Stimulated activated CD4-positive, alpha-beta T cell treated with anti-CD3 and anti-CD28 coated beads, Interleukin-12 subunit alpha, Interleukin-12 subunit beta, amount 100 ng/mL, for 24 hours (primary cell): ENCODE data around the gene ACTN4.
"Not testable (repeated sequence)": the region's sequence is repeated elsewhere in the genome, so short reads cannot be mapped to it uniquely, and the experiment has no call there.

Experiments
- DNase-seq, 2 experiments: peaks; one replicate each; pipeline ENCODE4 v3.0.0-alpha.2; 2020; ENCODE audit warnings: low read depth in 2 of 2

The ACTN4 gene

DNA sequence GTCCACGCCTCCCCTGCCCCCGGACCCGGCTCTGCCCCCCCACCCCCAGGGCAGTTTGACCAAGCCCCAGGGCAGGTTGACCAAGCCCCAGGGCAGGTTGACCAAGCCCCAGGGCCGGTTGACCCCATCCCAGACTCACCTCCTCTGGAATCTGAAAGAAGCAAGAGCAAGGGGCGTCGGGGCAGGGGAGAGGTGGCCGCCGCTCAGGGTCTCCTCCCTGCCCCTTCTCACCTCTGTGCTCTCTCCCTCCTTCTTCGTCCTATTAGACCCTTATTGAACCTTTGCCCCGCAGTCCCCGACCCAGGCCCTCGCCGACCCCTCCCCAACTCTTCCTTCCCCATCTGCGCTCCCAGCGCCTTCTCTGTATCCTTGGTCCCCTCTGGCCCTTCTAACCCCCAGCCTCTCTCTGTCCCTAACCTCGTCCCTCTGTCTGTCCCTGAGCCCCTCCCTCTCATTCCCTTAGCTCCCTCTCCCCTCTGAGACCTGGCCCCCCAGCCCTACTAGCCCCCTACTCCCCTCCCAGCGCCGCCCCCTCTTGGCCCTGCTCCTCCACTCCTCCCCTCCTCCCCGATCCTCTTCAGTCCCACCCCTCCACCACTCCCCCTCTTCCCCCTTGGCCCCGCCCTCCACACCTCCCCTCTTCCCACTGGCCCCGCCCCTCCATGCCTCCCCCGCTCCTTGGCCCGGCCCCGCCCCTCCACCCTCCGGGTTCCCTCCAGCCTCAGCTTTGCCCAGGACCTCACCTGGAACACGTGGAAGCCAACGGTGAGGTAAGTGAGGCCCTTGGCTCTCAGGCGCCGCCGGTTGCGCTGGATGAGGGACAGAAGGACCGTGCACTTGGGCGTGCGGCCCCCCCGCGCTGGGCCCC, 89.2 kb downstream of the ACTN4 start:
- DNase-seq, result peak; percentile 40 to 58

DNA sequence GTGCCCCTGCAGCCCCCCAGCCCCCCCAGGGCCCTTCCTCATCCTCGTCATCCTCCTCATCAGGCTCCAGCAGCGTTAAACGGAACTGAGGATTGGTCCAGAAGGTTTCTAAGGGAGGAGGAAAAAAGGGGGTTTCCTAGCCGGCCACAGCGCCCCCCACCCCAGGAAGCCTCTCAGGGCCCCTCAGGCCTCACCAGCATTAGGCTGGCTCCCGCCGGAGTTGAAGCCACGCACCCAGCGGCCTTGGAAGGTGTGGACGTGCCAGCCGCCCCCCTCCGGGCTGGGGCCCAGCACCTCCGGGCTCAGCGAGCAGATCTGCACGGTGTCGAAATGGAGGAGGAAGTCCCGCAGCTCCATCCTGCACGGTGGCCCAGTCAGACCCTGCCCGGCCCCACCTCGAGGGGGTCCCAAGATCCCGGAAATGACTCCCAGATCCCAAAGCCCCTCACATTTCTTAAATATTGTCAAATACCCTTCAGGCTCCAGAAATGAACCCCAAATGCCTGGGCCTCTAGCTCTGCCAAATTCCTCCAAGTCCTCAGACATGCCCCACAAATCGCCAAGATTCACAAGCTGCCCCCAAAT, 89.9 kb downstream of the ACTN4 start:
- no peak for DNase-seq

DNA sequence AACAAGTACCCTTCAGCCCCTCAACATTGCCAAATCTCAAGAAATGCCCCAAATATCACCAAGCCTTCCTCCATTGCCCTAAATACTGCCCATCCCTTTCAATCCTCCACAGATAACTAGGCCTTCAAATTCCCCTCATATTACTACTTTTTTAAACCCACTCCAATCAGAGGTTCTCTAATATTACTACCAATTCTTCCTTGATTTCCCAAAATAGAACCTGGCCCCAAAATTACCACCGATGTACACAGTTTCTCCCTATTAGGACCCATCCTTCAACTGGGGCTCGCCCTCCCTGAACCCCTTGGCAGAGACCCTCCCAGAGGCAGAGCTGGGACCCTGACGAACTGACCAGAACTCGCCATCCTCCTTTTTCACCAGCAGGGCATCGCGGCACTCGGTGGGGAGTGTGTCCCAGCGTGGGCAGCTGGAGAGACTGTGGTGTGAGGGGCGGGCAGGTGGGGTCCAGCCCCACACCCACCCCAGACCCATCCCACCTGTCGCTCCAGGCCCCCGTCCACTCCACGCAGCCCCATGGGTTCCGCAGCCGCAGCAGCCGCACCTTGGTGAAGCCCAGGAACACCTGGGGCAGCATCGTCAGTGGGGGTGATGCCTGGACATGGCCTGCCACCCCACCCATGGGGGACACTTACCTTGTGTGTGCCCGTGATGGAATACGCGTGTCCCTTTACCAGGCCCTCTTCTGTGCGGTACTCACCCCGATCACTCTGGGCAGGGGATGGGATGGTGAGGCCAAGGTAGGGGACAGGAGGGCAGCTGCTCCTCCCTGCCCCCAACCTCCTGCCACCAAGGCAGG, 90.7 kb downstream of the ACTN4 start:
- DNase-seq, result no peak

DNA sequence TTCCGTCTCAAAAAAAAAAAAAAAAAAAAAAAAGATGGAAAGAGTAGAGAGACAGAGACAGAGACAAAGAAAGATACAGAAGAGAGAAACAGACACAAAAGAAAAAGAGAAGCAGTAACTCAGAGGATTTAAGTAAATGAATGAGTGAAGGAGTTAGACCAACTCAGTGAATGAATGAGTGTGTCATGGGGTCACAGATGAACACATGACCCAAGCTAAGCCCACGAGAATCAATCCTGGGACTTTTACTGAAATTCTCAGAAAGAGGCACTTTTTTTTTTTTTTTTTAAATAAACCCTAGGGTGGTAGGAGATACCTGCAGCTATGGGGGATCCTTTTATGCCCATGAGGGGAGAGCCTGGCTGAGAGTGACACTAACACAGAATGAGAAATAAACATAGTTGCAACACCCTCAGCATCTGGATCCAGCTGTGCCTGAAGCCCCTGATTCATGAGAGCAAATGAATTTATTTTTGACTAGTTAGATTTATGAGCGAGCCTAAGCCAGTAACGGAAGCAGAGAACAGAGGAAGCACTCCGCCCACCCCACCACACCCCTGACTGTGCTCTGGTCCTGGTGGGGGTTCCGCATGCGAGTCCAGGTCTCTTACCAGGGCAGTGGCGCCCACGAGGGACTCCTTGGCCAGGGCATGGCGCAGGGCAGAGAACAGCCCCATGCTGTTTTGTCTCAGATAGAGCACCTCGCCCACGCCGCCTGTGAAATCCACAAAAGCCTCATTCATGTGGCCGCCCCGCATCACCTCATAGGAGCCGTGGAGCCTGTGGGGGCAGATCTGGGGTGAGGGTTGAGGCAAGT, 92.2 kb downstream of the ACTN4 start:
- no peak for DNase-seq

DNA sequence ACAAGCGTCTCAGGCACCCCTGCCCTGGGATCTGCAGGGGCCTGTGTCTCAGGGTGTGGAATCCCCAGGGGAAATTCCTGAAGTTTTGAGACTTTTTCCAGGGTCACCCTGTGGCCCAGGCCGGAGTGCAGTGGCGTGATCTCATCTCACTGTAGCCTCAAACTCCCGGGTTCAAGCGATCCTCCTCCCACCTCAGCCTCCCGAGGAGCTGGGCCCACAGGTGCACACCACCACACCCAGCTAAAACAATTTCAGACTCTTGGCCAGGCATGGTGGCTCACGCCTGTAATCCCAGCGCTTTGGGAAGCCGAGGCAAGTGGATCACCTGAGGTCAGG, 92.8 kb downstream of the ACTN4 start:
- no peak for DNase-seq

DNA sequence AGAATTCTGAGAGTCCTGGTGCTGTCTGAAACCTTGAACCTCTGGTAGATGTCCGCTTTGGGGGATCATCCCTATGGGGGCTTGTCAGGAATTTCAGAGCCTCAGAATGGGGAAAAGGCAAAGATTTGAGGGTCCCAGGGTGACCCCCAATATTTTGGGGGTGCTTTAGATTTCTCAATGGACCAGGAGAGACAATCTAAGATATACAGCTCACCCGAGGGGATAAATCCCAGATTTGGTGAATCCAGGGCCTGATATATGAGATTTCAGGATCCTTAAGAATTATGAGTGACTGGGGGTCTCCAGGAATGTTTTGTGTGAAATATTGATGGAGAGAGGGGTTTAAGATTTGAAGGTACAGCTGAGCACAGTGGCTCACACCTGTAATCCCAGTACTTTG, 93.5 kb downstream of the ACTN4 start:
- no peak for DNase-seq

DNA sequence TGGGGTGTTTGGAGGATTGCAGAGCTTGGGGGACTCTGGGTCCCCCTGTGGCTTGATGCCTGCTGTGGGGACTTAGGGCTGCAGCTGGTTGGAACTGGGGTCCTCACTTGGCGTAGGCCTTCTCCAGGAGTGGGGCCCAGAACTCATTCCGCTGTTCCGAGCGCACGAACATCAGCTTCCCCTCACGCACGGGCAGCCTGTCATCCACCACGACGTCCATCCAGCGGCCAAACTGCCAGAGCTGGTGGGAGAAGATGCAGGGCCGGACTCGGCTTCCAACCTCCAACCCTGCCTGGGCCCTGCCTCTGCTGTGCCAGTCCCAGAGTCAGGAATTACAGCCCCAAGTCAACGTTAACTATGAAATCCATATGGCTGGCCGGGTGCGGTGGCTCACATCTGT, 94.2 kb downstream of the ACTN4 start:
- no peak for DNase-seq

DNA sequence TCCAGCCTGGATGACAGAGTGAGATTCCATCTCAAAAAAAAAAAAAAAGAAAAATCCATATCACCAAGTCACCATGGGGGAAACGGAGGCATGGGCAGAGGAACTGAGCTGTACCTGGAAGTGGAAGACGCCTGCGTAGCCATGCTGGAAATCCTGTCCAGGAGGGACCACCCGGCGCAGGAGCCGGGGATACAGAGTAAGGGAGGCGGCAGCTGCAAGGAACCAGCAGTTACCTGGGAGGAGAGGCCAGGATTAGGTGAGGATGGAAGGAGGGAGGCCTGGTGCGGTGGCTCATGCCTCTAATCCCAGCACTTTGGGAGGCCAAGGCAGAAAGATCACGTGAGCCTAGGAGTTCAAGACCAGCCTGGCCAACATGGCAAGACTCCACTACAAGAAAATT, 94.8 kb downstream of the ACTN4 start:
- DNase-seq, result no peak

DNA sequence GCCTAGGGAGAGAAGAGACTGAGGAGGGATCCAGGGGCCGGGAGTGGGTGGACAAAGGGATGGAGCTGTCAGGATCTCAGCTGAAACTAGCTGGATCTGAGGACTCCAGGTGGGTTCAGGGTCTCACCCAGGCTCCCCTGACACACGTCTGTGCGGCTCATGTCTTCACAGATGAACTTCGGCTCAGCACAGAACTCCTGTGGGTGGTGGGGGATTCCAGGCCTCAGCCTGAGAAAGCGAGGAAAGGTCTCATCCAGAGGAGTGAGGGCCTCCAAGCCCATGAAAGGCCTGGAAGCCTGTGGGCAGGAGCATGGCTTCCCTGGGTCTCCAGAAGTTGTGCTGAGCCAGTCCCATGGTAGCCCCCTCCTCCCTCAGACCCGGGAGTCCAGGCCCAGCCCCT, 95.5 kb downstream of the ACTN4 start:
- DNase-seq, result no peak

DNA sequence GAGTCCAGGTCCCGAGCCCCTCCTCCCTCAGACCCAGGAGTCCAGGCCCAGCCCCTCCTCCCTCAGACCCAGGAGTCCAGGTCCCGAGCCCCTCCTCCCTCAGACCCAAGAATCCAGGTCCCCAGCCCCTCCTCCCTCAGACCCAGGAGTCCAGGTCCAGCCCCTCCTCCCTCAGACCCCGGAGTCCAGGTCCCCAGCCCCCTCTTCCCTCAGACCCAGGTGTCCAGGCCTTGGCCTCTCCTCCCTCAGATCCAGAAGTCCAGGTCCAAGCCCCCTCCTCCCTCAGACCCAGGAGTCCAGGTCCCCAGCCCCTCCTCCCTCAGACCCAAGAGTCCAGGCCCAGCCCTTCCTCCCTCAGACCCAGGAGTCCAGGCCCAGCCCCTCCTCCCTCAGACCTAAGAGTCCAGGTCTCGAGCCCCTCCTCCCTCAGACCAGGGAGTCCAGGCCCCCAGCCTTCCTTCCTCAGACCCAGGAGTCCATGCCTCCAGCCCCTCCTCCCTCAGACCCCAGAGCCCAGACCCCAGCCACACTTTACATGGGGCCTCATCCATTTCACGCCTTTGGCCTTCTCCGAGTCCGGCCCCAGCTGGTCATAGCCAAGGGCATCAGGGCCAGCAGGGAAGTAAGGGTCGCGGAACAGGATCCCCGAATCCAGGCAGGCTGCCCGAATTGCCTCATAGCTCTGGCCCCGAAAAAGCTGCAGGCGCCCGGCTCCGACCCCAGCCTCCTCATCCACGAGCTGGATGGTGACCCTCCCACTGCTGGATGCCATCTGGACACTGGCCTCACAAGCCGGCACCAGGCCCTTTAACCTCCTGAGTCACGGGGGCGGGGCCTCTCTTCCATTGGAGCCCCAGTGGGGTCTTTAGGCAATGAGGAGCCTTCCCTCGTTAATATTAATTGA, 96.2 kb downstream of the ACTN4 start:
- DNase-seq, result no peak

DNA sequence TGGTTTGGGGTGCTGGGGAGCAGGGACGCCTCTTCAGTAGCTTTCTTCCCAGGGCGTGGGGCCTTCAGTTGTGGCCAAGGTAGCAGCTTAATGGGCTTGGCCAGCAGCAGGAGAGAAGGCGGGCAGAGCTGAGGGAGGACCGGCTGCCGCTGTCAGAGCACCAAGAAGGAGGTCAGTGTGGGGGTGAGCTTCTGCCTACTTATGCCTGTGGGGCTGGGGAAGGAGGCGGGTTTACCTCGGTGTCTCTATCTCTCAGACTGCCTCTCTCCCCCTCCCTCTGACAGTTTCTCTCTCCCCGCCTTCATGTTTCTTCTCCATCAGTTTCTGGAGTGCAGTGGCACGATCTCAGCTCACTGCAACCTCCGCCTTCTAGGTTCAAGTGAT, 96.8 kb downstream of the ACTN4 start, which contains the start of gene CAPN12:
Gene CAPN12 (minus strand): TSS at position 177 of the 384 bp plus-strand sequence. CDS start 309 bp downstream, outside the sequence.
- no peak for DNase-seq

DNA sequence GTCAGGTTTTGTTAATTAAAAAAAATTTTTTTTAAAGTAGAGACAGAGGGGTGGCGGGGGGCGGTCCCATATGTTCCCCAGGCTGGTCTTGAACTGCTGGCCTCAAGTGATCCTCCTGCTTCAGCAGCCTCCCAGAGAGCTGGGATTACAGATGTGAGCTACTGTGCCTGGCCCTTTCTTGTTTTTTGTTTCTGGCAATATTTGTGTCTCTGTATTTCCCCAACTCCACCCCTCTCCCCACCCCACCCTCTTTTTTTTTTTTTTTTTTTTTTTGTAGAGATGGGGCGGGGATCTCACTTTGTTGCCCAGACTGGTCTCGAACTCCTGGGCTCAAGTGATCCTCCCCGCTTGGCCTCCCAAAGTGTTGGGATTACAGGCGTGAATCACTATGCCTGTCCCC, 97.4 kb downstream of the ACTN4 start:
- DNase-seq, result no peak

DNA sequence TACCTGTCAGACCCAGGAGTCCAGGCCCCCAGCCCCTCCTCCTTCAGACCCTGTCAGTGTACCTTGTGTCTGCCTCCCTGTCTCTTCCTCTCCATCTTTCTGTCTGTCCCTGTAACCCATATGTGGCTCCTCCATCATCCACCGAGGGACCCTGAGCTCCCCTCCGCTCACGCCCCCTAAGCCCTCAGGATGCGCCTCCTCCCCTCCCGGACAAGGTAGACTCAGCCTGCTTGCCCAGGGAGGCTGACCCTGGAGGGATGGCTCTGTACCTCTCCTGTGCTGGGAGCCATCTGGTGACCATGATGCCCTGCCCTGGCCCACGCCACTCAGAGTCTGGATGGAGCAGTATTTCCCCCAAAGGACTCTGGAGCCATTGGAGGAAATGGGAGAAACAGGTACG, 97.9 kb downstream of the ACTN4 start:
- no peak for DNase-seq

DNA sequence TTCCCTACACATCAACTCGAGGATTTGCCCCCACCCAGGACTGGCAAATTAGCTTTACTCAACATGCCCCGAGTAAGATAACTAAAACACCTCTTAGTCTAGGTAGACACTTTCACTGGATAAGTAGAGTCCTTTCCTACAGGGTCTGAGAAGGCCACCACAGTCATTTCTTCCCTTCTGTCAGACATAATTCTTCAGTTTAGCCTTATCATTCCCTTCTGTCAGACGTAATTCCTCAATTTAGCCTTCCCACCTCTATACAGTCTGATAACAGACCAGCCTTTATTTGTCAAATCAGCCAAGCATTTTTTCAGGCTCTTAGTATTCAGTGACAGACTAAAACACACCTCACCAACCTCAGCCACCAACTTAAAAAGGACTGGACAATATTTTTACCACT, 106.3 kb downstream of the ACTN4 start:
- not testable (repeated sequence) for DNase-seq

DNA sequence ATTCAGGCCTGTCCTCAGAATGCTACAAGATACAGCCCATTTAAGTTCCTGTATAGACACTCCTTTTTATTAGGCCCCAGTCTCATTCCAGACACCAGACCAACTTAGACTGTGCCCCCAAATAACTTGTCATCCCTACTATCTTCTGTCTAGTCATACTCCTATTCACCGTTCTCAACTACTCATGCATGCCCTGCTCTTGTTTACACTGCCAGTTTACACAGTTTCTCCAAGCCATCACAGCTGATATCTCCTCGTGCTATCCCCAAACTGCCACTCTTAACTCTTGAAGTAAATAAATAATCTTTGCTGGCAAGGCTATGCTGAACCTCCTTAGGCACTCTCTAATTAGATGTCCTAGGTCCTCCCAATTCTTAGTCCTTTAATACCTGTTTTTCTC, 106.7 kb downstream of the ACTN4 start:
- DNase-seq, result not testable (repeated sequence)

DNA sequence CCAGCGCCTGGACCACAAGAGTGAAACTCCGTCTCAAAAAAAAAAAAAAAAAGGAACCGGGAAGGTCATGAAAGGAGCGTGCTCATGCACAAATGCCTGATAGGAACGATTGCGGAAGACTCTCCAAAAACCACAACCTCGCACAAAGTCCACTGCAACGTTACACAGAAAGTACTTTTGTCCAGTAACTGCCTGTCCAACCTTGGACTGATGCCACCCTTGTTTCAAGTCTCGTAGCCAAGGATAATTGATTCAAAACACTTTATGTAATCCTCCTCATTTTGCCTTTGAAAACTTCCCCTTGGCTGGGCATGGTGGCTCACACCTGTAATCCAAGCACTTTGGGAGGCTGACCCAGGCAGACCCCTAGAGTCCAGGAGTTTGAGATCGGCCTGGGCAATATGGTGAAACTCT, 112.1 kb downstream of the ACTN4 start:
- DNase-seq, result no peak

DNA sequence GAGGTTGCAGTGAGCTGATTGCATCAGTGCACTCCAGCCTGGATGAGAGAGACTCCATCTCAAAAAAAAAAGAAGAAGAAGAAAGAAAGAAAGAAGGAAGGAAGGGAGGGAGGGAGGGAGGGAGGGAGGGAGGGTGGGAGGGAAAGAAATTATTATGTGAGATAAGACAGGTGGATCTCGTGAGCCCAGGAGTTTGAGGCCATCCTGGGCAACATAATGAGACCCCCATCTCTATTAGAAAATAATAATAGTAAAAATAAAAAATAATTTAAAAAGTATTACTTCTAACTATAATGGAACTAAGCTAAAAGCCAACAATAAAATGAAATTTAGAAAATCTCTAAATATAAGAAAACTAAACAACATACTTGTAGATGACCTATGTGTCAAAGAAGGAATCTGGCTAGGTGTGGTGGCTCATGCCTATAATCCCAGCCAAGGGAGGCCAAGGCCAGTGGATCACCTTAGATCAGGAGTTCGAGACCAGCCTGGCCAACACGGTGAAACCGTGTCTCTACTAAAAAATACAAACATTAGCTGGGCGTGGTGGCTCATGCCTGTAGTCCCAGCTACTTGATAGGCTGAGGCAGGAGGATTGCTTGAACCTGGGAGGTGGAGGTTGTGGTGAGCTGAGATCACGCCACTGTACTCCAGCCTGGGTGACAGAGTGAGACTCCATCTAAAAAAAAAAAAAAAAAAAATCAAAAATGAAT, 113.5 kb downstream of the ACTN4 start:
- not testable (repeated sequence) for DNase-seq

DNA sequence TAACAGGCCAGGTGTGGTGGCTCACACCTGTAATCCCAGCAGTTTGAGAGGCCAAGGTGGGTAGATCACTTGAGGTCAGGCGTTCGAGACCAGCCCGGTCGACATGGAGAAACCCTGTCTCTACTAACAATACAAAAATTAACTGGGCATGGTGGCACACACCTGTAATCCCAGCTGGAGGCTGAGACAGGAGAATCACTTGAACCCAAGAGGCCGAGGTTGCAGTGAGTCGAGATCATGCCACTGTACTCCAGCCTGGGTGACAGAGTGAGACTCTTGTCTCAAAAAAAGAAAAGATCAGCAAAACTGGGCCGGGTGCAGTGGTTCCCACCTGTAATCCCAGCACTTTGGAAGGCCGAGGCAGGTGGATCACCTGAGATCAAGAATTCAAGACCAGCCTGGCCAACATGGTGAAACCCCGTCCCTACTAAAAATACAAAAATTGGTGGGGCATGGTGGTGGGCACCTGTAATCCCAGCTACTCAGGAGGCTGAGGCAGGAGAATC, 114.5 kb downstream of the ACTN4 start:
- DNase-seq, result not testable (repeated sequence)

DNA sequence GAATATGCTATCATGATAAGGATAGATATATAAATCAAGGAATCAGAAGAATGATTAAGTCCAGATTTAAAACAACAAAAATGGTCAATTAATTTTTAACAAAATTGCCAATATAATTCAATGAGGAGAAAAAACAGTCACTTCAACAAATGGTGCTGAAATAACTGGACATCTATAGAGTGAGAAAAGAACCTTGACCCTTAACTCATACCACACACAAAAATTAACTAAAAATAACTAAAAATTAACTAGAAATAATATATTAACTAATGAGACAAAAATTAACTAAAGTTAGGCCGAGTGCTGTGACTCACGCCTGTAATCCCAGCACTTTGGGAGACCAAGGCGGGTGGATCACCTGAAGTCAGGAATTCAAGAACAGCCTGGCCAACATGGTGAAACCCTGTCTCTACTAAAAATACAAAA, 116.4 kb downstream of the ACTN4 start:
- no peak for DNase-seq

DNA sequence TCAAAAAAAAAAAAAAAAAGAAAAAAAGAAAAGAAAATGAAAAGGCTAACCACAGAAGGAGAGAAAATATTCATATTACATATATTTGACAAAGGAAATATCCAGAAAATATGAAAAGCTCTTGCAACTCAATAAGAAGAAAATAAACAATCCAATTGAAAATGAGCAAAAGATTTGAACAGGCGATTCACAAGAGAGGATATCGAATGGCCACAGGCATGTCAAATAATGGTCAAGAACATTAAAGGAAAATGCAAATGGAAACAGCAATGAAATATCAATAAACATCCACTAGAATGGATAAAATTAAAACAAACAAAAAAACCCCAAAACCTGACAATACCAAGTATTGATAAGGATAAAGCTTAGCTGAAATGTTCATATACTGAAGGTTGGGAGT, 117.8 kb downstream of the ACTN4 start:
- no peak for DNase-seq
